NOMO-1 (cell line): ENCODE data around the gene ANXA1.
"Not testable (repeated sequence)": the region's sequence is repeated elsewhere in the genome, so short reads cannot be mapped to it uniquely, and the experiment has no call there.

Source experiments
- DNase-seq, 2 experiments: peaks; one replicate each; lab custom pipeline; 2025; ENCODE audit not compliant: unreplicated experiment in 2 of 2; lab: John Stamatoyannopoulos, UW

ANXA1 gene

GRCh38 chr9:73165911-73166310 lies 14.2 kb downstream of the ANXA1 start:
- no peak for DNase-seq

- DNase-seq: no peak
Measured at GRCh38 chr9:73166468-73166867, 14.8 kb downstream of the ANXA1 start.

GRCh38 chr9:73167614-73168013 lies 15.9 kb downstream of the ANXA1 start:
- DNase-seq: peak in 1 of 2 experiments; percentile 9

GRCh38 chr9:73168298-73168934 lies 16.8 kb downstream of the ANXA1 start:
- DNase-seq: peak in 1 of 2 experiments; percentile 30

GRCh38 chr9:73170185-73170957 lies 18.7 kb downstream of the ANXA1 start:
- no peak for DNase-seq

- DNase-seq: no peak
Measured at GRCh38 chr9:73172901-73173215, 21.2 kb downstream of the ANXA1 start.

- no peak for DNase-seq
Measured at GRCh38 chr9:73173557-73174329, 22.1 kb downstream of the ANXA1 start.

GRCh38 chr9:73174330-73174980 lies 22.8 kb downstream of the ANXA1 start:
- no peak for DNase-seq

- DNase-seq: no peak
Measured at GRCh38 chr9:73176450-73176875, 24.8 kb downstream of the ANXA1 start.

- no peak for DNase-seq
Measured at GRCh38 chr9:73178044-73178443, 26.4 kb downstream of the ANXA1 start.

GRCh38 chr9:73179589-73179988 lies 27.9 kb downstream of the ANXA1 start:
- DNase-seq: no peak

GRCh38 chr9:73180403-73180802 lies 28.7 kb downstream of the ANXA1 start:
- DNase-seq: no peak

GRCh38 chr9:73182928-73183327 lies 31.3 kb downstream of the ANXA1 start:
- DNase-seq: no peak

GRCh38 chr9:73183428-73183827 lies 31.8 kb downstream of the ANXA1 start:
- DNase-seq: no peak

GRCh38 chr9:73183917-73184861 lies 32.5 kb downstream of the ANXA1 start:
- peak in 1 of 2 experiments; percentile 6 for DNase-seq

GRCh38 chr9:73191109-73191508 lies 39.4 kb downstream of the ANXA1 start:
- DNase-seq: not testable (repeated sequence)

- DNase-seq: no peak
Measured at GRCh38 chr9:73194284-73194683, 42.6 kb downstream of the ANXA1 start.

GRCh38 chr9:73199448-73199847 lies 47.8 kb downstream of the ANXA1 start:
- DNase-seq: no peak

GRCh38 chr9:73199886-73200285 lies 48.2 kb downstream of the ANXA1 start:
- DNase-seq: no peak
